Neutrophil (primary cell): Measurements from ENCODE around the gene PTPN13.

Source experiments
- H3K27ac ChIP-seq: fragments of 200-600 bp; sonication (generic); 2 replicates; pipeline ENCODE4 v1.5.1; 2016; ENCODE audit warnings: mild to moderate bottlenecking, moderate library complexity
- H3K27me3 ChIP-seq: fragments of 200-600 bp; sonication (generic); 2 replicates; pipeline ENCODE4 v1.6.0; 2016; ENCODE audit warnings: mild to moderate bottlenecking
- H3K36me3 ChIP-seq: fragments of 200-600 bp; sonication (generic); 2 replicates; pipeline ENCODE4 v1.5.1; 2017
- H3K4me1 ChIP-seq, 2 experiments: fragments of 200-600 bp in 1 of 2; sonication (generic) in 1 of 2; 1 replicate in 1 of 2; 2 replicates in 1 of 2; pipeline versions ENCODE4 v1.5.1 to v1.6.1; 2013 to 2016; ENCODE audit warnings: low read depth in 1 of 2, low read length in 1 of 2, mild to moderate bottlenecking in 1 of 2, moderate library complexity in 1 of 2; ENCODE audit not compliant: control insufficient read depth in 1 of 2, insufficient read depth in 1 of 2
- H3K4me3 ChIP-seq, 2 experiments: fragments of 200-600 bp in 1 of 2; sonication (generic) in 1 of 2; 1 replicate in 1 of 2; 2 replicates in 1 of 2; pipeline ENCODE4 v1.5.1; 2013 to 2016; ENCODE audit warnings: low read depth in 1 of 2, low read length in 1 of 2, mild to moderate bottlenecking in 1 of 2, moderate library complexity in 1 of 2
- H3K9me3 ChIP-seq: fragments of 200-600 bp; sonication (generic); 2 replicates; pipeline ENCODE4 v1.5.1; 2016
- CTCF ChIP-seq: fragments of 200-600 bp; sonication (generic); IDR thresholded peaks from 2 replicates; pipeline ENCODE4 v1.5.1; 2016; ENCODE audit warnings: antibody characterized with exemption

PTPN13 gene

DNA sequence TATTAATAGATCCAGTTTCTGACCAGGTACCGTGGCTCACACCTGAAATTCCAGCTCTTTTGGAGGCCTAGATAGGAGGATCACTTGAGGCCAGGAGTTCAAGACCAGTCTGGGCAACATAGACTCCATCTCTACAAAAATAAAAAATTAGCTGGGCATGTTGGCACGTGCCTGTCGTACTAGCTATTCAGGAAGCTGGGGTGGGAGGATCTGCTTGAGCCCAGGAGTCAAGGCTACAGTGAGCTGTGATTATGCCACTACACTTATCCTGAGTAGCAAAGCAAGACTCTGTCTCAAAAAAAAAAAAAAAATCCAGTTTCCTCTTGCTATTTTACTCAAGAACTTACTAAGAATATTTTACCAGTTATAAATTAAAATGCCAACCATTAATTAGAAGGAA, 163.4 kb downstream of the PTPN13 start:
- Histone ChIP-seq H3K4me1 (no peaks in the 10 kb centered on the region), H3K27ac (no peak overlapping the region), H3K27me3 (no peaks in the 10 kb centered on the region), H3K4me3 (no peak overlapping the region), H3K9me3 (no peaks in the 10 kb centered on the region), H3K36me3 (no peaks in the 10 kb centered on the region)
- no peak for TF ChIP-seq CTCF

DNA sequence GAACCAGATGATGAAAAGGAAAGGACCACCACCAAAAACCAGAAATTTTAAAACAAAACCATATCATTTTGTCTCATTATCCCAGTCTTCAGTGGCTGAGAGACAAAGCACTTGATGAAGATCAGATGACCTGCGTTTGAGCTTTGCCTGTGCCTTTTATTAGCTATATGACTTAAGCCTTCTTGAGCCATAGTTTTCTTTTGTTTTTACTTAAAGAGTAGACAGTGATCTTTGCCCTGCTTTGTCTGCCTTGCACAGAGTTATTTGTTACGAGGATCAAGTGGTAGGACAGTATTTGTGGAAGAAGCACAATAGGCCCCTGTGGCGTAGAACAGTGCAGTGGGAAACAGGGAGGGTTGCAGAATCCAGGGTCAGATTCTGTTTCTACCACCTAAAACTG, 165.2 kb downstream of the PTPN13 start:
- Histone ChIP-seq H3K27ac (no peak overlapping the region), H3K4me1 (no peaks in the 10 kb centered on the region), H3K27me3 (no peaks in the 10 kb centered on the region), H3K36me3 (no peaks in the 10 kb centered on the region), H3K4me3 (no peak overlapping the region), H3K9me3 (no peaks in the 10 kb centered on the region)
- TF ChIP-seq CTCF: no peak

- Histone ChIP-seq H3K4me1 (no peaks in the 10 kb centered on the region), H3K27ac (no peak overlapping the region)
These were observed 168.5 kb downstream of the PTPN13 start for GRCh38 chr4:86762649-86763048.

DNA sequence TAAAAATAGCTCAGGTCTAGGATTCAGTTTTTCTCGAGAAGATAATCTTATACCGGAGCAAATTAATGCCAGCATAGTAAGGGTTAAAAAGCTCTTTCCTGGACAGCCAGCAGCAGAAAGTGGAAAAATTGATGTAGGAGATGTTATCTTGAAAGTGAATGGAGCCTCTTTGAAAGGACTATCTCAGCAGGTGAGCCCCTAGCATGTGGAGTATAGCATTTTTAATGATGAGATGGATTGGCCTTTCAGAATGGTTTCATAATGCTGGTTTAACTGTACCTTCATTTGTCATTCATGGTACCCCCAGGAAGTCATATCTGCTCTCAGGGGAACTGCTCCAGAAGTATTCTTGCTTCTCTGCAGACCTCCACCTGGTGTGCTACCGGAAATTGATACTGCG, 175.7 kb downstream of the PTPN13 start:
- no peak for TF ChIP-seq CTCF
- no peaks in the 10 kb centered on the region for H3K36me3 ChIP-seq
- no peaks in the 10 kb centered on the region for H3K27me3 ChIP-seq
- no peak overlapping the region for H3K27ac ChIP-seq
- no peak overlapping the region for H3K4me3 ChIP-seq
- no peaks in the 10 kb centered on the region for H3K4me1 ChIP-seq
- no peaks in the 10 kb centered on the region for H3K9me3 ChIP-seq

More at GRCh38 chr4:86762649-86763048, 168.5 kb downstream of the PTPN13 start:
- H3K36me3 ChIP-seq: no peaks in the 10 kb centered on the region
- H3K27me3 ChIP-seq: no peaks in the 10 kb centered on the region
- no peak overlapping the region for H3K4me3 ChIP-seq
- no peaks in the 10 kb centered on the region for H3K9me3 ChIP-seq
- no peak for TF ChIP-seq CTCF

DNA sequence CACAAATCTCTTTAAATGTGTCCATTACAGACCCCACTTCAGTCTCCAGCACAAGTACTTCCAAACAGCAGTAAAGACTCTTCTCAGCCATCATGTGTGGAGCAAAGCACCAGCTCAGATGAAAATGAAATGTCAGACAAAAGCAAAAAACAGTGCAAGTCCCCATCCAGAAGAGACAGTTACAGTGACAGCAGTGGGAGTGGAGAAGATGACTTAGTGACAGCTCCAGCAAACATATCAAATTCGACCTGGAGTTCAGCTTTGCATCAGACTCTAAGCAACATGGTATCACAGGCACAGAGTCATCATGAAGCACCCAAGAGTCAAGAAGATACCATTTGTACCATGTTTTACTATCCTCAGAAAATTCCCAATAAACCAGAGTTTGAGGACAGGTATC, 177.0 kb downstream of the PTPN13 start:
- Histone ChIP-seq H3K9me3 (no peaks in the 10 kb centered on the region), H3K27me3 (no peaks in the 10 kb centered on the region), H3K4me3 (no peak overlapping the region), H3K36me3 (no peaks in the 10 kb centered on the region), H3K27ac (no peak overlapping the region), H3K4me1 (no peaks in the 10 kb centered on the region)
- TF ChIP-seq CTCF: no peak

DNA sequence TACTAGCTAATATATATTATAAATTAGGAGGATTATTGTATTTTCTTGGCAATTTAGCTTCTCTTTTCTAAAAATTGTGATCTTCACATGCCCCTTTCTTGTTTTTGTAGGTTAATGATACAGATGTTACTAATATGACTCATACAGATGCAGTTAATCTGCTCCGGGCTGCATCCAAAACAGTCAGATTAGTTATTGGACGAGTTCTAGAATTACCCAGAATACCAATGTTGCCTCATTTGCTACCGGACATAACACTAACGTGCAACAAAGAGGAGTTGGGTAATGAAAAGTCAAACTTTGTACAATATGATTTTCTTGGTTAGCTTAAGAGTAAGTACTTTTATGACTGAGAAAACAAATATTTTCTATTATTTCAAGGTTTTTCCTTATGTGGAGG, 180.9 kb downstream of the PTPN13 start:
- H3K27ac ChIP-seq: no peak overlapping the region
- no peak overlapping the region for H3K4me3 ChIP-seq
- no peak for TF ChIP-seq CTCF
- H3K27me3 ChIP-seq: no peaks in the 10 kb centered on the region
- H3K36me3 ChIP-seq: no peaks in the 10 kb centered on the region
- H3K9me3 ChIP-seq: no peaks in the 10 kb centered on the region
- H3K4me1 ChIP-seq: no peaks in the 10 kb centered on the region
